ENCODE data around the gene RAB11FIP4. TPM values are rescaled to one million over a fixed set of nuclear protein-coding genes. Genes with fewer than 3 reads are reported as not detected.

The RAB11FIP4 gene
- total and polyA plus RNA-seq, 2 donors (not counting 1 experiment from before 2014, with no cell fraction given): 17.0 to 70.5 TPM

- 90% methylated on average over 3 of the region's 4 CpGs for WGBS (ENCODE audit: insufficient coverage)
- Histone ChIP-seq H3K27me3 (replicated peaks in 1 of 4; ENCODE audit: control extremely low read depth in 1 of 4, control insufficient read depth in 3 of 4, insufficient read depth in 4 of 4, low read length in 3 of 4) (no peaks in the 10 kb centered on the region), H3K4me1 (ENCODE audit: control insufficient read depth in 2 of 2, insufficient read depth in 2 of 2, low read length in 2 of 2) (peaks cover 8 to 18% of the 10 kb centered on the region in 2 donors), H3K9me3 (ENCODE audit: control extremely low read depth in 1 of 3, control insufficient read depth in 2 of 3, insufficient read depth in 1 of 3, low read length in 2 of 3) (no peaks in the 10 kb centered on the region), H3K9ac (ENCODE audit: low read length) (no peak overlapping the region), H3K27ac (ENCODE audit: low read length in 2 of 2) (no peak overlapping the region), H4K20me1 (ENCODE audit: control insufficient read depth, insufficient read depth, low read length, poor library complexity, severe bottlenecking) (no peaks in the 10 kb centered on the region), H3K36me3 (replicated peaks in 1 of 2; ENCODE audit: control extremely low read depth in 1 of 2, control insufficient read depth in 1 of 2, extremely low read depth in 1 of 2, insufficient read depth in 2 of 2, low read length in 1 of 2) (no peaks in the 10 kb centered on the region), H3K4me2 (replicated peaks; ENCODE audit: low read depth, low read length, poor library complexity, severe bottlenecking) (no peak overlapping the region), H2AFZ (ENCODE audit: insufficient read depth, low read depth, low read length, poor library complexity, severe bottlenecking) (no peak overlapping the region), H3K79me2 (ENCODE audit: control insufficient read depth, insufficient read depth, low read length) (no peaks in the 10 kb centered on the region), H3K4me3 (ENCODE audit: control extremely low read depth in 1 of 5, extremely low read depth in 1 of 5, insufficient read depth in 1 of 5, low read depth in 2 of 5, low read length in 4 of 5) (no peak overlapping the region)
- ATAC-seq (ENCODE audit: low read depth): no peak
- TF ChIP-seq EZH2 (IDR thresholded peaks at IDR 0.05; ENCODE audit: borderline replicate concordance, insufficient read depth, low read depth, low read length, poor library complexity, severe bottlenecking): no peak
- TF ChIP-seq CTCF (IDR thresholded peaks at IDR 0.05): no peak
- H3K27ac Mint-ChIP-seq: no peak overlapping the region
- no peak for DNase-seq
- no peak overlapping the region for H3K4me3 Mint-ChIP-seq
- ChIA-PET POLR2A (interaction anchor here (0.7 kb wide), 1 partner anchor 35 kb away, joined by 4 read pairs; no protein-coding TSS in a partner anchor), CTCF (interaction anchor here (0.7 to 2.2 kb wide), 7 partner anchors 12 to 391 kb away, joined by 3 to 8 read pairs (median 3); no protein-coding TSS in a partner anchor)
- H3K27me3 Mint-ChIP-seq: peaks cover 3% of the 10 kb centered on the region
- H3K4me1 Mint-ChIP-seq: peaks cover 20% of the 10 kb centered on the region
- intact Hi-C loops (cut with micrococcal nuclease): no loop called here
- no peaks in the 10 kb centered on the region for H3K9me3 Mint-ChIP-seq (ENCODE audit: insufficient read depth)
These were observed 60.6 kb downstream of the RAB11FIP4 start for GRCh38 chr17:31452101-31452500.

DNA sequence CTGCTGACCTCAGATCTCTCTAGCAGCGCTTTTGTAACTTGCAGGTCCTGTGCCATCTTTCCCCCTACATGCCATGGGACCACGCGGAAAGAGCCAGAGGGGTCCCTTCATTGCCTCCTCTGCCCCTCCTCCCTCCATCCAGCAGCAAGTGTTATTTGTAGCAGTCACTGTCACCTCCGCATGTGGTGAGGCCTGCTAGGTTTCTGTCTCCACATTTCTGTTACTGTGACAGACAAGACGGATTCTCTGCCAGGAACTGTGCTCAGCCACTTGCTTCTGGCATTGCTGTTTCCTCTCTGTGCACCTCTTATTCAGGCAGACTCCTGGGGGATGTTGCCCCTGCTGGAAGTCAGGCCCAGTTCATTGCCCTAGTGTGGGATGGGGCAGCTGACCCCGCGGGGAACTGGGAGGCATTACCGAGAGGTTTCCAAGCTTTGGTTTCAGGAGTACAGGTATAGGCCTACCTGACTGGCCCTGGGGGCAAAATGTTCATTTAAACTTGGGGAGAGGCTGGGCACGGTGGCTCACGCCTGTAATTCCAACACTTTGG lies 61.2 kb downstream of the RAB11FIP4 start:
- Histone ChIP-seq H3K4me3 (ENCODE audit: control extremely low read depth in 1 of 5, extremely low read depth in 1 of 5, insufficient read depth in 1 of 5, low read depth in 2 of 5, low read length in 4 of 5) (no peak overlapping the region), H3K27me3 (replicated peaks in 1 of 4; ENCODE audit: control extremely low read depth in 1 of 4, control insufficient read depth in 3 of 4, insufficient read depth in 4 of 4, low read length in 3 of 4) (no peaks in the 10 kb centered on the region), H3K9me3 (ENCODE audit: control extremely low read depth in 1 of 3, control insufficient read depth in 2 of 3, insufficient read depth in 1 of 3, low read length in 2 of 3) (no peaks in the 10 kb centered on the region), H3K4me1 (ENCODE audit: control insufficient read depth in 2 of 2, insufficient read depth in 2 of 2, low read length in 2 of 2) (peaks cover 8 to 18% of the 10 kb centered on the region in 2 donors), H3K36me3 (replicated peaks in 1 of 2; ENCODE audit: control extremely low read depth in 1 of 2, control insufficient read depth in 1 of 2, extremely low read depth in 1 of 2, insufficient read depth in 2 of 2, low read length in 1 of 2) (no peaks in the 10 kb centered on the region), H3K79me2 (ENCODE audit: control insufficient read depth, insufficient read depth, low read length) (no peaks in the 10 kb centered on the region), H3K9ac (ENCODE audit: low read length) (no peak overlapping the region), H3K27ac (ENCODE audit: low read length in 2 of 2) (no peak overlapping the region), H2AFZ (ENCODE audit: insufficient read depth, low read depth, low read length, poor library complexity, severe bottlenecking) (no peak overlapping the region), H4K20me1 (ENCODE audit: control insufficient read depth, insufficient read depth, low read length, poor library complexity, severe bottlenecking) (no peaks in the 10 kb centered on the region), H3K4me2 (replicated peaks; ENCODE audit: low read depth, low read length, poor library complexity, severe bottlenecking) (no peak overlapping the region)
- H3K4me1 Mint-ChIP-seq: peaks cover 20% of the 10 kb centered on the region
- TF ChIP-seq CTCF (IDR thresholded peaks at IDR 0.05) (no peak), EZH2 (IDR thresholded peaks at IDR 0.05; ENCODE audit: borderline replicate concordance, insufficient read depth, low read depth, low read length, poor library complexity, severe bottlenecking) (no peak)
- ChIA-PET CTCF (interaction anchor here (0.9 to 2.2 kb wide), 4 partner anchors 15 to 73 kb away, joined by 3 to 8 read pairs (median 4); no protein-coding TSS in a partner anchor), POLR2A (no interaction called here)
- ATAC-seq (ENCODE audit: low read depth) (no peak), DNase-seq (no peak)
- H3K9me3 Mint-ChIP-seq (ENCODE audit: insufficient read depth): no peaks in the 10 kb centered on the region
- no peak overlapping the region for H3K4me3 Mint-ChIP-seq
- intact Hi-C loops (cut with micrococcal nuclease): no loop called here
- H3K27ac Mint-ChIP-seq: no peak overlapping the region
- WGBS (ENCODE audit: insufficient coverage): 92% methylated on average over 10 of the region's 10 CpGs
- H3K27me3 Mint-ChIP-seq: peaks cover 3% of the 10 kb centered on the region
